ENCODE measurements around the gene SCIMP. TPM values are rescaled to one million over a fixed set of nuclear protein-coding genes. Genes with fewer than 3 reads are reported as not detected.

The SCIMP gene
- total RNA-seq, 1 donor = not detected

DNA sequence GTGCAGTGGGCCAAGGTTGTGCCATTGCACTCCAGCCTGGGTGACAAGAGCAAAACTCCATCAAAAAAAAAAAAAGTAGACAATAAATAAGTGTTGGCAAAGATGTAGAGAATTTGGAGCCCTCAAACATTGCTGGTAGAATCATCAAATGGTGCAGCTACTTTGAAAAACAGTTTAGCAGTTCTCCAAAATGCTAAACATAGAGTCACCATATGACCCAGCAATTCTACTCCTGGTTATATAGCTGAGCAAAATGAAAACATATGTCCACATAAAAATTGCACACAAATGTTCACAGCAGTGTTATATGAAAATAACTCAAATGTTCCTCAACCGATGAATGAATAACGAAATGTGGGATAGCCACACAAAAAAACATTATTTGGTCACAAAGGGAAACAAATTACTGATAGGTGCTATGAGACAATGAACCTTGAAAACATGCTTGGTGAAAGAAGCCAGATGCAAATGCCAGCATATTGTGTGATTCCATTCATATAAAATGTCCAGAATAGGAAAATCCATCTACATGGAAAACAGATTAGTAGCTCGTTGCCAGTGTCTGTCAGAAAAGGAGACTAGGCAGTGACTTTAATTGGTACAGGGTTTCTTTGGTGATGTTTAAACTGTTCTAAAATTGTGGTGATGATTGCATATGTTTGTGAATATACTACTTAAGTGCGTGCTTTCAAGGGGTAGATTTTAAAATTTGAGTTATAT, 34.7 kb upstream of the SCIMP start:
- no peak for DNase-seq (ENCODE audit: low read depth)
- H3K4me3 ChIP-seq (ENCODE audit: low read depth, low read length) = no peak overlapping the region
- TF ChIP-seq, protein P1, sequence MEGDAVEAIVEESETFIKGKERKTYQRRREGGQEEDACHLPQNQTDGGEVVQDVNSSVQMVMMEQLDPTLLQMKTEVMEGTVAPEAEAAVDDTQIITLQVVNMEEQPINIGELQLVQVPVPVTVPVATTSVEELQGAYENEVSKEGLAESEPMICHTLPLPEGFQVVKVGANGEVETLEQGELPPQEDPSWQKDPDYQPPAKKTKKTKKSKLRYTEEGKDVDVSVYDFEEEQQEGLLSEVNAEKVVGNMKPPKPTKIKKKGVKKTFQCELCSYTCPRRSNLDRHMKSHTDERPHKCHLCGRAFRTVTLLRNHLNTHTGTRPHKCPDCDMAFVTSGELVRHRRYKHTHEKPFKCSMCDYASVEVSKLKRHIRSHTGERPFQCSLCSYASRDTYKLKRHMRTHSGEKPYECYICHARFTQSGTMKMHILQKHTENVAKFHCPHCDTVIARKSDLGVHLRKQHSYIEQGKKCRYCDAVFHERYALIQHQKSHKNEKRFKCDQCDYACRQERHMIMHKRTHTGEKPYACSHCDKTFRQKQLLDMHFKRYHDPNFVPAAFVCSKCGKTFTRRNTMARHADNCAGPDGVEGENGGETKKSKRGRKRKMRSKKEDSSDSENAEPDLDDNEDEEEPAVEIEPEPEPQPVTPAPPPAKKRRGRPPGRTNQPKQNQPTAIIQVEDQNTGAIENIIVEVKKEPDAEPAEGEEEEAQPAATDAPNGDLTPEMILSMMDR (IDR thresholded peaks at IDR 0.05; ENCODE audit: insufficient read depth, low read depth, low read length) = no peak

DNA sequence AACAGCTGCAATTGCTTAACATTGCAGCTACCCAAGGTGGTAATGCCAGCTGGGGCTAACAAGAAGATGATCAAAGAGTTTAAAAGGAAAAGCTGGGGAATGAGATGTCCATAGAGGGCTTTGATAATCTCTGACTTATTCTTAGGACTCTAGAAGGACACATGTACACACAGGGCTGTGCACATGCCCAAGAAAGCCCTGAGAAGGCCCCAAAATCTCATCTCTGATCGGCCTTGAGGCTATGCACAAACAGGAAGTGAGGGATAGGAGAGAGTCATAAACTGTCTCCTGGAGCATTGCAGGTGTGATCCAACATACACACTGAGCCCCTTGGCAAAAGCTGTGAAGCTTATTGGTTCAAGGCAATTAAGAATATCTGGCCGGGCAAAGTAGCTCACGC, 30.2 kb upstream of the SCIMP start:
- DNase-seq (ENCODE audit: low read depth) = no peak
- H3K4me3 ChIP-seq (ENCODE audit: low read depth, low read length) = no peak overlapping the region
- TF ChIP-seq, protein P1 (IDR thresholded peaks at IDR 0.05; ENCODE audit: insufficient read depth, low read depth, low read length) = no peak

DNA sequence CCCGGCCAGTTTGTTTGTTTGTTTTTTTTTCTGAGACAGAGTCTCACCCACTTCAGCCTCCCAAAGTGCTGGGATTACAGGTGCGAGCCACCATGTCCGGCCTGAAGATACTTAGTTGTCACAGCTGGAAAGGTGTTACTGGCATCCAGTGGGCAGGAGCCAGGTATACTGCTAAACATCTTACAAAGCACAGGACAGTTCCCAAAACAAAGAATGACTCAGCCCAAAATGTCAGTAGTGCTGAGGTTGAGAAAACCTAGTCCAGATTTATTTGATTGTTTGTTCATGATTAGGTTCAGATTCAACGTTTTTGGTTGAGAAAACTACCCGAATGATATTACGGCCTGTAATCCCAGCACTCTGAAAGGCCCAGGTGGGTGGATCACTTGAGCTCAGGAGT, 28.8 kb upstream of the SCIMP start:
- H3K4me3 ChIP-seq (ENCODE audit: low read depth, low read length) = no peak overlapping the region
- TF ChIP-seq, protein P1 (IDR thresholded peaks at IDR 0.05; ENCODE audit: insufficient read depth, low read depth, low read length) = no peak
- DNase-seq (ENCODE audit: low read depth) = no peak

DNA sequence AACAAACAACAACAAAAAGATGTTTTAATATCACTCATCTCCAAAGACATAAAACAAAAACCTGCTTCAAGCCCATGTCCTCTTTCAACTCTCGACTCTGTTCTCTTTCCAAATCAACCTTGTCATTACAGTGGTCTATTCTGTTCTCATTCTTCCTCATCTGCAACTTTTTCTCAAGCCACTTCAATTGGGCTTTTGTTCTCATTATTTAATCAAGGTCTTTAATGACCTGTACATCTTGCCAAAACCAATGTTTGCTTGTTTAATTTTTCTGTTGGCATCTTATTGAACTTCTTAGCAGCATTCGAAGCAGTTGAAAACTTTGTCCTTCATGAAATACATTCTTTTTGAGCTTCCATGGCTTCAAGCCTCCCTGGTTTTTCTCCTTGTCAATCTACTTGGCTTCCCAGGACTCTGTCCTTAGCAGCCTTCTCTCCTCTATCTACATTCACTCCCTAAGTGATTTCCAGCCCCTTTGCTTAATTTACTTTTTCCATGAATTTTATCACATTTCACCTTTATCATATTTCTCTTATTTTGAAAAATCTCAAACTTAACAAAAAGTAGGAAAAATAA, 27.8 kb upstream of the SCIMP start:
- no peak for DNase-seq (ENCODE audit: low read depth)
- H3K4me3 ChIP-seq (ENCODE audit: low read depth, low read length) = no peak overlapping the region
- TF ChIP-seq, protein P1 (IDR thresholded peaks at IDR 0.05; ENCODE audit: insufficient read depth, low read depth, low read length) = no peak

DNA sequence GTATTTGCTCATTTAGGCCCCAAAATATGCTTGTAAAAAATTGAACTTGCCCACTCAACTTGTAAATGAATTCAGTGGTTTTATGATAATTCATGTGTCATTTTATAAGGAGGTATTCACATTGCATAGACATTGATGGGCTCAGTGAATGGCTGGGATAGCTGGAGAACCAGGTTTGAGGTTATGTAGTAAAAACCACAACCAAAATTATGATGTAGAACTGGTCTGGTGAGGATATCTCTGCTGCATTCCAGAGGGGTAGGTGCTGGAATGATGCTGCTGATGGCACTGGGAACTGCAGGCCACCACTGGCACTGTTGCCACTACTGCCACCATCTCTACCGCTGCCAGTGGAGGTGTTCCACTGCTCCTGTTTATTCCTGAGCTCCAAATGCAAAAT, 25.9 kb upstream of the SCIMP start:
- TF ChIP-seq, protein P1 (IDR thresholded peaks at IDR 0.05; ENCODE audit: insufficient read depth, low read depth, low read length) = no peak

DNA sequence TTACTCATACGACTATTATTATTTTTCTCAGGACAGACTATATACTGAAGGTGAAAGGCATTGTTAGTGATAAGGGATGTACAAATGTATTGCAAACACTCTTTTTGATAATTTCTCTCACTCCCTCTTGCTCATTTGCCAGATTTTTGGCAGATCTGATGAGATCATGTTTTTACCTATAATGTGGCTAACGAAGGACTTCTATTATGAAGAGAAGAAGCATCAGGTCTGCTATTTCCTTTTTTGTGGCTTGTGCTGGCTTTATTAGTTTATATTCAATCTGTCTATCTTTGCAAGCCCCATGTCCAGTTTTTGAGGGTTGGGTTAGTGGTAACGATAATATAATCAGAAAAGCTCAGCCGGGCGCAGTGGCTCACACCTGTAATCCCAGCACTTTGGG, 22.5 kb upstream of the SCIMP start:
- no peak overlapping the region for H3K4me3 ChIP-seq (ENCODE audit: low read depth, low read length)
- TF ChIP-seq, protein P1 (IDR thresholded peaks at IDR 0.05; ENCODE audit: insufficient read depth, low read depth, low read length) = no peak
- no peak for DNase-seq (ENCODE audit: low read depth)

More for the DNA sequence above, 25.9 kb upstream of the SCIMP start:
- no peak for DNase-seq (ENCODE audit: low read depth)
- no peak overlapping the region for H3K4me3 ChIP-seq (ENCODE audit: low read depth, low read length)
